Sigmoid colon (tissue), 7 donors: ENCODE data around the gene NFKB1. TPM values are rescaled to one million over a fixed set of nuclear protein-coding genes. Genes with fewer than 3 reads are reported as not detected.

Source experiments
- DNase-seq: peaks from one replicate; pipeline ENCODE4 v3.0.0-alpha.2; 2019
- H3K27ac ChIP-seq, 4 donors: fragments of 200-600 bp; sonication (generic); one replicate each; pipeline ENCODE4 v1.5.1; 2016 to 2019; ENCODE audit warnings: mild to moderate bottlenecking in 1 of 4
- H3K27me3 ChIP-seq, 3 donors: fragments of 200-600 bp; sonication (generic); one replicate each; pipeline ENCODE4 v1.5.1; 2019; ENCODE audit warnings: mild to moderate bottlenecking in 1 of 3
- H3K36me3 ChIP-seq, 4 donors: fragments of 200-600 bp; sonication (generic); one replicate each; pipeline ENCODE4 v1.5.1; 2016 to 2019
- H3K4me1 ChIP-seq, 4 donors: fragments of 200-600 bp; sonication (generic); one replicate each; pipeline ENCODE4 v1.5.1; 2017 to 2019
- H3K4me3 ChIP-seq, 4 donors: fragments of 200-600 bp; sonication (generic); one replicate each; pipeline ENCODE4 v1.5.1; 2017 to 2019; ENCODE audit warnings: mild to moderate bottlenecking in 2 of 4, moderate library complexity in 1 of 4
- H3K9me3 ChIP-seq, 4 donors: fragments of 200-600 bp in 3 of 4; sonication (generic) in 3 of 4; one replicate each; pipeline versions ENCODE4 v1.5.1 to v1.6.1; 2013 to 2019
- EP300 ChIP-seq, 4 donors: sonication (generic); formaldehyde crosslinking; IDR thresholded peaks; one replicate each; pipeline ENCODE4 v1.6.1; 2017; ENCODE audit warnings: antibody characterized with exemption in 4 of 4
- POLR2A ChIP-seq, 2 donors: fragments of 450-650 bp; IDR thresholded peaks; one replicate each; pipeline ENCODE4 v1.6.1; 2016; ENCODE audit warnings: antibody characterized with exemption in 2 of 2, mild to moderate bottlenecking in 2 of 2, moderate library complexity in 2 of 2
- POLR2AphosphoS5 ChIP-seq, 4 donors: sonication (generic); formaldehyde crosslinking; IDR thresholded peaks; one replicate each; pipeline ENCODE4 v1.6.1; 2017; ENCODE audit warnings: antibody characterized with exemption in 4 of 4
- WGBS, 2 donors: extraction: QIAGEN DNeasy Blood & Tissue Kit; methylation state at CpG; one replicate each; pipeline ENCODE4 v1.1.7; 2013; 5-methylcytosine and 5-hydroxymethylcytosine counted together
- intact Hi-C: fragments of 100-400 bp; cut with DNase I; formaldehyde crosslinking; loops from one replicate; pipeline ENCODE4 v1.15.1; 2023
- polyA plus RNA-seq, 3 donors: library from polyadenylated mRNA; stranded (reverse); fragments of 200-250 nt; gene quantifications; one replicate each; pipeline ENCODE4 v1.2.3, GENCODE V29; 2013
- total RNA-seq, 4 donors: library from RNA; depleted of rRNA; stranded (reverse); fragments of >200 nt; gene quantifications; one replicate each; pipeline ENCODE4 v1.1.0, GENCODE V29; 2016
- TF ChIP-seq, protein P1 (sequence below), 4 experiments: fragments of 450-650 bp in 3 of 4; fragments of 200-600 bp in 1 of 4; IDR thresholded peaks; one replicate each; pipeline ENCODE4 v1.5.1; 2016 to 2019; ENCODE audit warnings: antibody characterized with exemption in 4 of 4, mild to moderate bottlenecking in 3 of 4, moderate library complexity in 2 of 4
- donor health status: healthy with polysubstance abuse.
- donor health status: Bipolar disorder and iron deficiency.
- donor health status: healthy.

NFKB1 gene
- total and polyA plus RNA-seq, 7 donors = 19.2 to 29.8 (median 27.0) TPM

DNA sequence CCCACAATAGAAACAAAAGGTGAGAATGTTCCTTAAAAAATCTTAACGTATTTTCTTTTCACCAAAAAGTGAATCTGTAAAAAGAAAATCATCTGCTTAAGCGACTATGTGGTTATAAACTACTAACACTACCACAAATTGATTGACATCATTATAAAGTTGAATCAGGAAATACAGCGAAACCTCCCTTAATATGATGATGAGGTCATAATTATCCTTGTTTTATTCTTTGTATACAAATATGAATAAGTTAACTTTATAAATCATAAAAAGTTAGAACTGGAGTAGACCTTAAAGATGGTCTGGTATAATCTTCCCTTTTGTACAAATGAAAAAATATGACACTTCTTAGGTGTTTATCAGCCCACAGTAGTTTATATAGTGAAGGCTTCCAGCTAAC is 35.6 kb downstream of the NFKB1 start:
- WGBS, 2 donors = 80 to 96% methylated on average over 3 of the region's 3 CpGs
- no peak overlapping the region for H3K4me3 ChIP-seq
- intact Hi-C loops = no loop called here
- no peak overlapping the region for H3K27ac ChIP-seq
- no peaks in the 10 kb centered on the region for H3K27me3 ChIP-seq
- DNase-seq = no peak
- H3K4me1 ChIP-seq = no peaks in the 10 kb centered on the region
- H3K9me3 ChIP-seq = no peaks in the 10 kb centered on the region
- TF ChIP-seq, protein P1, sequence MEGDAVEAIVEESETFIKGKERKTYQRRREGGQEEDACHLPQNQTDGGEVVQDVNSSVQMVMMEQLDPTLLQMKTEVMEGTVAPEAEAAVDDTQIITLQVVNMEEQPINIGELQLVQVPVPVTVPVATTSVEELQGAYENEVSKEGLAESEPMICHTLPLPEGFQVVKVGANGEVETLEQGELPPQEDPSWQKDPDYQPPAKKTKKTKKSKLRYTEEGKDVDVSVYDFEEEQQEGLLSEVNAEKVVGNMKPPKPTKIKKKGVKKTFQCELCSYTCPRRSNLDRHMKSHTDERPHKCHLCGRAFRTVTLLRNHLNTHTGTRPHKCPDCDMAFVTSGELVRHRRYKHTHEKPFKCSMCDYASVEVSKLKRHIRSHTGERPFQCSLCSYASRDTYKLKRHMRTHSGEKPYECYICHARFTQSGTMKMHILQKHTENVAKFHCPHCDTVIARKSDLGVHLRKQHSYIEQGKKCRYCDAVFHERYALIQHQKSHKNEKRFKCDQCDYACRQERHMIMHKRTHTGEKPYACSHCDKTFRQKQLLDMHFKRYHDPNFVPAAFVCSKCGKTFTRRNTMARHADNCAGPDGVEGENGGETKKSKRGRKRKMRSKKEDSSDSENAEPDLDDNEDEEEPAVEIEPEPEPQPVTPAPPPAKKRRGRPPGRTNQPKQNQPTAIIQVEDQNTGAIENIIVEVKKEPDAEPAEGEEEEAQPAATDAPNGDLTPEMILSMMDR (IDR thresholded peaks at IDR 0.05) = no peak
- H3K36me3 ChIP-seq = peaks cover 0 to 24% (median 0%) of the 10 kb centered on the region in 4 donors

GRCh38 chr4:102537269-102537668 is 36.1 kb downstream of the NFKB1 start:
- intact Hi-C loops = no loop called here
- Histone ChIP-seq H3K4me1 (no peaks in the 10 kb centered on the region), H3K27me3 (no peaks in the 10 kb centered on the region), H3K9me3 (no peaks in the 10 kb centered on the region), H3K4me3 (no peak overlapping the region), H3K36me3 (peaks cover 0 to 25% (median 0%) of the 10 kb centered on the region in 4 donors), H3K27ac (no peak overlapping the region)
- 55 to 82% methylated on average over 2 of the region's 2 CpGs for WGBS, 2 donors
- TF ChIP-seq POLR2AphosphoS5 (IDR thresholded peaks at IDR 0.05) (no peak), POLR2A (IDR thresholded peaks at IDR 0.05) (no peak), EP300 (IDR thresholded peaks at IDR 0.05) (no peak)
- TF ChIP-seq, protein P1 (IDR thresholded peaks at IDR 0.05) = no peak
- no peak for DNase-seq

GRCh38 chr4:102541697-102542096 is 40.5 kb downstream of the NFKB1 start:
- H3K4me1 ChIP-seq = no peaks in the 10 kb centered on the region
- no peak for DNase-seq
- no peak overlapping the region for H3K4me3 ChIP-seq
- no peaks in the 10 kb centered on the region for H3K27me3 ChIP-seq
- no peaks in the 10 kb centered on the region for H3K9me3 ChIP-seq
- peaks cover 0 to 32% (median 0%) of the 10 kb centered on the region in 4 donors for H3K36me3 ChIP-seq
- no peak overlapping the region for H3K27ac ChIP-seq
- TF ChIP-seq POLR2AphosphoS5 (IDR thresholded peaks at IDR 0.05) (no peak), POLR2A (IDR thresholded peaks at IDR 0.05) (no peak), EP300 (IDR thresholded peaks at IDR 0.05) (no peak)
- TF ChIP-seq, protein P1 (IDR thresholded peaks at IDR 0.05) = no peak
- 60 to 72% methylated on average over 4 of the region's 4 CpGs for WGBS, 2 donors
- intact Hi-C loops = no loop called here

- Histone ChIP-seq H3K4me3 (no peak overlapping the region), H3K27me3 (no peaks in the 10 kb centered on the region), H3K4me1 (no peaks in the 10 kb centered on the region), H3K27ac (no peak overlapping the region), H3K36me3 (peaks cover 0 to 31% (median 0%) of the 10 kb centered on the region in 4 donors), H3K9me3 (no peaks in the 10 kb centered on the region)
- 91 to 92% methylated on average over 12 of the region's 12 CpGs for WGBS, 2 donors
- no peak for DNase-seq
- intact Hi-C loops = no loop called here
- TF ChIP-seq POLR2AphosphoS5 (IDR thresholded peaks at IDR 0.05) (no peak), EP300 (IDR thresholded peaks at IDR 0.05) (no peak), POLR2A (IDR thresholded peaks at IDR 0.05) (no peak)
- TF ChIP-seq, protein P1 (IDR thresholded peaks at IDR 0.05) = no peak
These were observed 42.1 kb downstream of the NFKB1 start for GRCh38 chr4:102543030-102543928.
